DOHH2 (cell line): ENCODE results near the gene YIPF2.

Experiments used
- H3F3A ChIP-seq: fragments of 200-600 bp; sonication (generic), shearing (Covaris generic); 2 replicates; pipeline ENCODE4 v1.6.0; 2016; ENCODE audit warnings: antibody characterized with exemption, mild to moderate bottlenecking; ENCODE audit not compliant: control insufficient read depth, insufficient read depth
- H3K27ac ChIP-seq: fragments of 200-600 bp; sonication (generic); 2 replicates; pipeline ENCODE4 v1.5.1; 2014; ENCODE audit warnings: low read depth, mild to moderate bottlenecking, low read length, moderate library complexity
- H3K27me3 ChIP-seq: fragments of 200-600 bp; sonication (generic); 2 replicates; pipeline ENCODE4 v1.6.1; 2014; ENCODE audit warnings: mild to moderate bottlenecking, low read length, mixed read lengths; ENCODE audit not compliant: control insufficient read depth
- H3K36me3 ChIP-seq: fragments of 200-600 bp; sonication (generic); 2 replicates; pipeline ENCODE4 v1.6.1; 2014; ENCODE audit warnings: mild to moderate bottlenecking, low read length, moderate library complexity, mixed read lengths; ENCODE audit not compliant: control insufficient read depth
- H3K4me1 ChIP-seq: fragments of 200-600 bp; sonication (generic); 2 replicates; pipeline ENCODE4 v1.6.1; 2014; ENCODE audit warnings: mild to moderate bottlenecking, low read length, mixed read lengths; ENCODE audit not compliant: control insufficient read depth
- H3K4me2 ChIP-seq: fragments of 200-600 bp; sonication (generic); 2 replicates; pipeline ENCODE4 v1.6.0; 2014; ENCODE audit warnings: mild to moderate bottlenecking, low read length, moderate library complexity
- H3K4me3 ChIP-seq: fragments of 200-600 bp; sonication (generic); 2 replicates; pipeline ENCODE4 v1.5.1; 2014; ENCODE audit warnings: mild to moderate bottlenecking, low read length, mixed read lengths
- H3K79me2 ChIP-seq: fragments of 200-600 bp; sonication (generic); 2 replicates; pipeline ENCODE4 v1.6.1; 2014; ENCODE audit warnings: mild to moderate bottlenecking, low read length, mixed read lengths; ENCODE audit not compliant: control insufficient read depth
- H3K9me2 ChIP-seq: fragments of 200-600 bp; sonication (generic); replicated peaks from 2 replicates; pipeline ENCODE4 v1.6.1; 2014; ENCODE audit warnings: mild to moderate bottlenecking, low read length, mixed read lengths; ENCODE audit not compliant: control insufficient read depth
- H3K9me3 ChIP-seq: fragments of 200-600 bp; sonication (generic); 2 replicates; pipeline ENCODE4 v1.6.1; 2014; ENCODE audit warnings: antibody characterized with exemption, low read length, mixed read lengths; ENCODE audit not compliant: control insufficient read depth, insufficient read depth
- H4K20me1 ChIP-seq: fragments of 200-600 bp; sonication (generic); 2 replicates; pipeline ENCODE4 v1.6.0; 2014; ENCODE audit warnings: low read depth, mild to moderate bottlenecking, antibody characterized with exemption, low read length, moderate library complexity; ENCODE audit not compliant: control insufficient read depth, insufficient read depth
- CTCF ChIP-seq: fragments of 200-600 bp; sonication (generic); IDR thresholded peaks from one replicate; pipeline ENCODE4 v1.5.1; 2014; ENCODE audit warnings: antibody characterized with exemption, mild to moderate bottlenecking, low read depth, low read length; ENCODE audit not compliant: poor library complexity, severe bottlenecking
- EZH2phosphoT487 ChIP-seq: fragments of 200-600 bp; sonication (generic); IDR thresholded peaks from 2 replicates; pipeline ENCODE4 v1.6.1; 2017; ENCODE audit warnings: borderline replicate concordance, mild to moderate bottlenecking, antibody characterized with exemption, low read length, moderate library complexity, mixed read lengths

The YIPF2 gene

GRCh38 chr19:10894911-10895213 lies 33.6 kb downstream of the YIPF2 start:
- H3K36me3 ChIP-seq = no peaks in the 10 kb centered on the region; the same call in 1 of the 2 replicates
- no peak overlapping the region for H3K4me2 ChIP-seq
- peaks cover 19% of the 10 kb centered on the region for H3K4me1 ChIP-seq
- H3K79me2 ChIP-seq = peaks cover 82% of the 10 kb centered on the region
- H3F3A ChIP-seq = no peaks in the 10 kb centered on the region
- no peak overlapping the region for H3K27ac ChIP-seq
- TF ChIP-seq CTCF (no peak), EZH2phosphoT487 (no peak)
- no peaks in the 10 kb centered on the region for H3K9me3 ChIP-seq
- H3K9me2 ChIP-seq = no peaks in the 10 kb centered on the region
- H4K20me1 ChIP-seq = peaks cover 12% of the 10 kb centered on the region; the same call in 1 of the 2 replicates
- H3K4me3 ChIP-seq = no peak overlapping the region
- no peaks in the 10 kb centered on the region for H3K27me3 ChIP-seq

- no peak overlapping the region for H3K4me3 ChIP-seq
- H3K4me2 ChIP-seq = no peak overlapping the region
- no peaks in the 10 kb centered on the region for H3F3A ChIP-seq
- TF ChIP-seq EZH2phosphoT487 (no peak), CTCF (no peak)
- H3K36me3 ChIP-seq = peaks cover 5% of the 10 kb centered on the region; the same call in 1 of the 2 replicates
- H3K27ac ChIP-seq = no peak overlapping the region
- H4K20me1 ChIP-seq = peaks cover 4% of the 10 kb centered on the region; the same call in 1 of the 2 replicates
- no peaks in the 10 kb centered on the region for H3K27me3 ChIP-seq
- no peaks in the 10 kb centered on the region for H3K9me2 ChIP-seq
- peaks cover 82% of the 10 kb centered on the region for H3K79me2 ChIP-seq
- H3K9me3 ChIP-seq = no peaks in the 10 kb centered on the region
- H3K4me1 ChIP-seq = peaks cover 30% of the 10 kb centered on the region
These were observed 36.2 kb downstream of the YIPF2 start for GRCh38 chr19:10892256-10892655.

- Histone ChIP-seq H3K4me2 (no peak overlapping the region), H3K9me3 (no peaks in the 10 kb centered on the region), H3K27ac (no peak overlapping the region), H4K20me1 (no peaks in the 10 kb centered on the region; the same call in 1 of the 2 replicates), H3K27me3 (no peaks in the 10 kb centered on the region), H3K4me1 (peaks cover 26% of the 10 kb centered on the region), H3K9me2 (no peaks in the 10 kb centered on the region), H3K36me3 (peaks cover 5% of the 10 kb centered on the region; the same call in 1 of the 2 replicates), H3K79me2 (peaks cover 82% of the 10 kb centered on the region), H3F3A (no peaks in the 10 kb centered on the region), H3K4me3 (no peak overlapping the region)
- TF ChIP-seq CTCF (no peak), EZH2phosphoT487 (no peak)
These were observed 36.9 kb downstream of the YIPF2 start for GRCh38 chr19:10891405-10892086.
